ENCODE results near the gene SHC3.

- TF ChIP-seq CTCF (conservative IDR thresholded peaks at IDR 0.05; ENCODE audit: low read depth in 2 of 2): no peak
- TF ChIP-seq ETS1 (IDR thresholded peaks at IDR 0.05): no peak
- no peak for TF ChIP-seq REST (IDR thresholded peaks at IDR 0.05; ENCODE audit: unreplicated experiment)
- TF ChIP-seq EZH2 (IDR thresholded peaks at IDR 0.05; ENCODE audit: low read depth, unreplicated experiment): no peak
- TF ChIP-seq CREB1 (CRISPR knock-in tag; IDR thresholded peaks at IDR 0.05; ENCODE audit: low read depth): no peak
- no peak for TF ChIP-seq POLR2AphosphoS5 (IDR thresholded peaks at IDR 0.05; ENCODE audit: low read depth)
- no peak for TF ChIP-seq NANOG (IDR thresholded peaks at IDR 0.05; ENCODE audit: borderline replicate concordance)
- no peak for TF ChIP-seq EZH2phosphoT487 (IDR thresholded peaks at IDR 0.05; ENCODE audit: unreplicated experiment)
- no peak for TF ChIP-seq ZNF114 (CRISPR knock-in tag; IDR thresholded peaks at IDR 0.05)
- no peak for TF ChIP-seq STAT1 (IDR thresholded peaks at IDR 0.05; ENCODE audit: unreplicated experiment)
- TF ChIP-seq JUNB (IDR thresholded peaks at IDR 0.05; ENCODE audit: unreplicated experiment): no peak
Measured at GRCh38 chr9:89179540-89179894, 899 bp upstream of the SHC3 start.

Data from GM23338 (cell line).